Activated CD4-positive, alpha-beta T cell treated with anti-CD3 and anti-CD28 coated beads, Interleukin-2, amount 50 U/mL, for 16 hours (primary cell): ENCODE measurements around the gene ACE.

Experiments used
- DNase-seq: peaks from one replicate; pipeline ENCODE4 v3.0.0-alpha.2; 2020

ACE gene

DNA sequence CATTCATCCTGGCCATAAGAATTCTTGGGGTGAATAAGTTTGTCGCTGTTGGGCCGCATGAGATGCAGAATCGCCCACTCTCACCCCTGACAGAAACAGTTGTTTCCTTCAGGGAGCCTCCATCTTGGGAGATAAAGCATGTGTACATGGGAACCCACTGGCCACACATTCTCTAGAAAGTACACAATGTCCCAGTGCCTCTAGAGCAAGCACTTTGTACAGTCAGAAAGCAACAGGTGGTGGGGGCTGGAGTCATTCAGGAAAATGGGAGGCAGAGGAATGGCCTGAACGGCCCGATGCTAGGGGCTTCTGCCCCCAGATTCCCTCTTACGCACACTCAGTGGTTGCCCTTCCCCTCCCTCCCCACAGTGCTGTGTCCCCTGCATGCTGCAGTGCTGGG, 16.1 kb downstream of the ACE start:
- DNase-seq = no peak

DNA sequence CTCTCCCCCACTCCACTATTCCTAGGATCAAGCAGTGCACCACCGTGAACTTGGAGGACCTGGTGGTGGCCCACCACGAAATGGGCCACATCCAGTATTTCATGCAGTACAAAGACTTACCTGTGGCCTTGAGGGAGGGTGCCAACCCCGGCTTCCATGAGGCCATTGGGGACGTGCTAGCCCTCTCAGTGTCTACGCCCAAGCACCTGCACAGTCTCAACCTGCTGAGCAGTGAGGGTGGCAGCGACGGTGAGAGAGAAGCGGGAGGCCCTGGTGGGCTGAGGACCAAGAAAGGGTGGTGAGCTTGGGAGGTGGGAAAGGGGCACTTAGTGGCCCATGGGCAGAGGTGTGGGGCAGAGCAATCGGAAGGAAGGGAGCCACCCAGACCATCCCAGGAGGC, 16.6 kb downstream of the ACE start:
- DNase-seq = no peak

DNA sequence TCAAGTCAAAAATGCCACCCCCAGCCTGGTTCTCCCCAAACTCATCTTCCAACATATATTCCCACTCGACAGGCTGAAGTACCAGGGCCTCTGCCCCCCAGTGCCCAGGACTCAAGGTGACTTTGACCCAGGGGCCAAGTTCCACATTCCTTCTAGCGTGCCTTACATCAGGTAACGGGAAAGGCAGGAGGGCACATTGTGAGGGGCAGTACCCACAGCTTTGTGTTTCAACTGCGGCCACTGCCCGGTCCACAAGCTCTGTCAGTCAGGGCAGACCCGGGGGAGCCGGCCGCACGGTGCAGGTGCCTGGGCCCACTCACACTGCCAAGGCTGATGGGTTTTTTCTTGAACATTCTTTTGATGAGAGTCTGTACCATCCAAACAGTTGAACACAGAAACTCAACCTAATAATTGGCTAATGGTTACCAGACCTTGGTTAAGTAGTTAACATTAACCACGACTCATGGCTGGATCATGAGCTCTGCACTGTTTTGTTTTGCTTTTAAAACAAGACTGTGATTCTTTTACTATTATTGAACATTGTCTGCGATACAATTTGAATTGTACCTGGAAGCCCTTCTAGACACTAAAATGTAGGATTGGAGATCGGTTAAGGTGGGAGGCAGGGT, 17.6 kb downstream of the ACE start:
- DNase-seq = no peak

DNA sequence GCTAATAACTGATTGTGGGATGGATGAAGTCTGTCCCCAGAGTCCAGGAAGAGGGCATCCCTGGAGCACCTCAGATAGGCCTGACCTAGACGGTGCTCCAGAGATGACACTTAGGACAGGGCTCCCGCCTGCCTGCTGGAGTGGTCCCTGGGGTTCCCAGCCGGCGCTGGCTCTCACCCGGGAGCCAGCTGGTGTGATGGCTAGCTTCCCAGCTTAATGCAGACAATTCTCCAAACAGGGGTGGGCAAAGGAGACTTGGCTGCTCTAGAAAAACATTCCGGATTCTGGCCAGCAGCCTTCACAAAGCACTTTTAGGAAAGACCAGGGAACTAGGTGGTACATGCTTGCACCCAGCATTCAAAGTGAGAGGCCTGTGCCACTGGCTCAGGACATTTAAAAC, 18.6 kb downstream of the ACE start:
- DNase-seq = no peak

DNA sequence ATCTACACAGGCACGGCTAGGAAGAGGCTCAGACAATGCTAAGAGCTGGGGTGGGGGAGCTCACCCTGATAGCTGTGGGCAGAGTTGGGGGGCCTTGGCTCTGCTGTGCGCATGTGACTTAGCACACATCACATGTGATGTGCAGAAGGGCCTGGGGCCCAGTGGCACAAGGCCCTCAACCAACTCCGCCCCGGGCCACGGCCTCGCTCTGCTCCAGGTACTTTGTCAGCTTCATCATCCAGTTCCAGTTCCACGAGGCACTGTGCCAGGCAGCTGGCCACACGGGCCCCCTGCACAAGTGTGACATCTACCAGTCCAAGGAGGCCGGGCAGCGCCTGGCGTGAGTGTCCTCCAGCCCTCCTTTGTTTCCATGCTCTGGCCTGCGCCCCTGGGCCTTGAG, 19.3 kb downstream of the ACE start:
- DNase-seq = no peak

DNA sequence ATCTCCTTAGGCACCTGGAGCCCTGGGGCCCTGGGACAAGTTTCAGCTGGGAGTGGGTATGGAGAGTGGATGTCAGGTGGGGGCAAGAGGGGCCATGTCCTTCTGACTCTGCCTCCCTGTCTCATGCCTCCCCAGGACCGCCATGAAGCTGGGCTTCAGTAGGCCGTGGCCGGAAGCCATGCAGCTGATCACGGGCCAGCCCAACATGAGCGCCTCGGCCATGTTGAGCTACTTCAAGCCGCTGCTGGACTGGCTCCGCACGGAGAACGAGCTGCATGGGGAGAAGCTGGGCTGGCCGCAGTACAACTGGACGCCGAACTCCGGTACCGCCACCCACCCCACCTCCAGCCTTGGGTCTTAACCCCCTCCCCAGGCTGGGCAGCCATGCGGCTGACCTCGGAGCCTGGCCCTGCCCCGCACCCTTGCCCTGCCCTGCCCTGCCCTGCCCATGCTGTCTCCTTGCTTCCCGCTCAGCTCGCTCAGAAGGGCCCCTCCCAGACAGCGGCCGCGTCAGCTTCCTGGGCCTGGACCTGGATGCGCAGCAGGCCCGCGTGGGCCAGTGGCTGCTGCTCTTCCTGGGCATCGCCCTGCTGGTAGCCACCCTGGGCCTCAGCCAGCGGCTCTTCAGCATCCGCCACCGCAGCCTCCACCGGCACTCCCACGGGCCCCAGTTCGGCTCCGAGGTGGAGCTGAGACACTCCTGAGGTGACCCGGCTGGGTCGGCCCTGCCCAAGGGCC, 20.0 kb downstream of the ACE start:
- DNase-seq = no peak

DNA sequence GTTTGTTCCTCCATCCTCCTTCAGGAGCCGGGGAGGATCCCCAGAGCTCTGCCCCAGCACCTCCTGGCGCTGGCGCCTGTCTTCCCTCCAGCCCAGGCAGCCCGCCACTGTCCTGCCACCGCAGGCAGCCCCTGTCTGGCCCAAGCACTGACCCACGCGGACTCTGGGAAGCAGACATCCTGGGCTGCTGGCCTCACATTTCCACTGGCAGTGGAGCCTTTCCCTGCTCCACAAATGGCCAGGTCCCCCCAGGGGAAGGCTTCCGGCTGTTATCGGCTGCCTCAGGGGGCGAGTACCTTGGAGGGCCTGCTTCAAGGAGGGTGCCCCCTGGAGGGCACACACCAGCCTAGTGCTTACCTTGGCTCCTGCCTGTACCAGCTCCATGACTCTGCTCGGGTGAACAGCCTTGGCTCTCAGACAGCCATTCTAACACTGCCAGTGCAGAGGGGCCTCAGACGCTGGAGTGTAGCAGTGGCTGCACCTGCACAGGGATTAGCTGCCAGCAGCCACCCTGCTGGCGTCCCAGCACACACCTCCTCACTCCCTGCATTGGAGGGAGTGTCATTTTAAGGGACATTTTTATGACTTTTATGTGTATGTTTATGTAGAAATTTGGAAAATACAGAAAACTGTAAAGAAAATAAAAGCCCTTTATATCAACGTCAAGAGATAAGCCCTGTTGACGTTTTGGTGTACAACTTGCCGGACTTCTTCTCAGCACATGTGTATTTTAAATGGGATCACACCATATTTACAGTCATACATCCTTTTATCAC, 21.0 kb downstream of the ACE start:
- DNase-seq = no peak

DNA sequence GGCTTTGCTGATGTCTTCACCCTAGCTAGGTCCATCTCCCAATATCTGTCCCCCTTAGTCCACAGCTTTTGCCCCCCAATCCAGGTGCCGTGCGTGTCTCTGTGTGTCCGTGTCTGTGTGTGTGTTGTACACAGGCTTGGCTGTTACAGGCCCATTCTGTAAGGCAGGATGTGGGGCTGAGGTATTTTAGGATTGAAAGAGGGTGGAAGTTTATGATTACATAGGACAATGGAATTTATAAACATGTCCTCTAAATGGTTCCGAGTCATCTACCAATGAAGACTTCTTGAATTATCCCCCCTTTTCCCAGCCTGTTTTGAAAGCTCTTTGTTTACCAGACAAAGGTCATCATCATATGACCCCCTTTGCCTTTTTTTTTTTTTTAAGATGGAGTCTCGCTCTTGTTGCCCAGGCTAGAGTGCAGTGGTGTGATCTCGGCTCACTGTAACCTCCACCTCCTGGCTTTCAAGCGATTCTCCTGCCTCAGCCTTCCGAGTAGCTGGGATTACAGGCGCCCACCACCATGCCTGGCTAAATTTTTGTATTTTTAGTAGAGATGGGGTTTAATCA, 21.9 kb downstream of the ACE start:
- no peak for DNase-seq

DNA sequence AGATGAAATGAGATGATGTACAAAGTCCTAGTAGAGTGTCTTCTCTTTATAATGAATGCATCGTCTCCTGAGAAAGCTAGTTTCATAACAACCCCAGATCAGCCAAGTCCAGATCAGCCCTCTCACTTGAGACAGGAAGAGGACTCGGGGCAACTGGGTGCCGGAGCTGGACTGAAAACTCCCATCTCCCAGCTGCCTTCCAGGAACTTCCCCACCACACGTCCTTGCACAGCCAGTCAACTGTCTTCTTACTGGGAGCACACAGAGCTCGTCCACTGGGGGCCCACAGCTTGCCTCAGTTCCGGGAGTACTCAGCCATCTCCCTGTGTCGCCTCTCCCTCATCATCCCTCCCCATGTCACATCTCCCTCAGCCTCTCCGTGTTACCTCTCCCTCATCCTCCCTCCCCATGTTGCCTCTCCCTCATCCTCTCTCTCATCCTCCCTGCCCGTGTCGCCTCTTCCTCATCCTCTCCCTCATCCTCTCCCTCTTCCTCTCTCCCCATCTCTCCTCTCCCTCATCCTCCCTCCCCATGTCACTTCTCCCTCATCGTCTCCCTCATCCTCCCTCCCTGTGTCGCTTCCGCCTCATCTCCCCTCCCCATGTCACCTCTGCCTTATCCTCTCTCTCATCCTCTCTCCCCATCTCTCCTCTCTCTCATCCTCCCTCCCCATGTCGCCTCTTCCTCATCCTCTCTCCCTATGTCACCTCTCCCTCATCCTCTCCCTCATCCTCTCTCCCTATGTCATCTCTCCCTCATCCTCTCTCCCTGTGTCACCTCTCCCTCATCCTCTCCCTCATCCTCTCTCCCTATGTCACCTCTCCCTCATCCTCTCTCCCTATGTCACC, 23.9 kb downstream of the ACE start:
- DNase-seq = no peak

DNA sequence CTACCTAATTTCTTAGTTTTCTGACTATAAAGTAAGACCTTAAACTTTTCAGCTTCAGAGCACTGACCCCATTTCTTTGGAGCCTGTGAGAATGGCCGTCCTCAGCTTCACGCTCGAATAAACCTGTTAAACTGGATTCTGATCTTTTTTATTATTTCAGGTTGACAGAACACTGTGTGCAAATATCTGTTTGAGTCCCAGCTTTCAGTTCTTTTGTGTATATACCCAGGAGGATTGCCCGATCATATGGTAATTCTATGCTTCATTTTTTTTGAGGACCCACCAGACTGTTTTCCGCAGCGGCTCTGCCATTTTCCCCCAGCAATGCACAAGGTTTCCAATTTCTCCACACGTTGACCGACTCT, 26.5 kb downstream of the ACE start:
- no peak for DNase-seq

DNA sequence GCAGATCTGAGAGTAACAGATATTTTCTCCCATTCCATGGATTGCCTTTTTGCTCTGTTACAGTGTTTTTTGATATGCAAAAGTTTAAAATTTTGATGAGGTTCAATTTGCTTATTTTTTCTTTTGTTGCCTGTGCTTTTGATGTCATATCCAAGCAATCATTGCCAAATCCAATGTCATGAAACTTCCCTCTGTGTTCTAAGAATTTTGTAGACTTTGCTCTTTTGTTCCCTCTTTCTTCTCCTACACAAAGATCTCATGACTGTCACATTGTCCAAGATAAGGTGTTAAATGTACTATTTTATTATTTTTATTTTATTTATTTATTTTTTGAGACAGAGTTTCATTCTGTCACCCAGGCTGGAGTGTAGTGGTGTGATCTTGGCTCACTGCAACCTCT, 27.4 kb downstream of the ACE start:
- DNase-seq = no peak

DNA sequence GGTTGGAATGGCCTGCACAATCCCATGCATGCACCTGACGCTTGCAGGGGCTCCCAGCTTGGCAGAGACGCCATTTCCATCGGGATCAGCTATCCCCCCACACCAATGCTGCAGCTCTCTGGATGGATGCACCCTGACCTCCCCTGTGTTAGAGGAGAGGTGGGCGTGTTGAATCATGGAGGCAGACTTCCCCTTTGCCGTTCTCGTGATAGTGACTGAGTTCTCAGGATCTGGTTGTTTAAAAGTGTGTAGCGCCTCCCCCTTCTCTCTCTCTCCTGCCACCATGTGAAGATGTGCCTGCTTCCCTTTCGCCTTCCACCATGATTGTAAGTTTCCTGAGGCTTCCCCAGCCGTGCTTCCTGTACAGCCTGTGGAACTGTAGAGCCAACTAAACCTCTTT, 28.5 kb downstream of the ACE start:
- DNase-seq = no peak

DNA sequence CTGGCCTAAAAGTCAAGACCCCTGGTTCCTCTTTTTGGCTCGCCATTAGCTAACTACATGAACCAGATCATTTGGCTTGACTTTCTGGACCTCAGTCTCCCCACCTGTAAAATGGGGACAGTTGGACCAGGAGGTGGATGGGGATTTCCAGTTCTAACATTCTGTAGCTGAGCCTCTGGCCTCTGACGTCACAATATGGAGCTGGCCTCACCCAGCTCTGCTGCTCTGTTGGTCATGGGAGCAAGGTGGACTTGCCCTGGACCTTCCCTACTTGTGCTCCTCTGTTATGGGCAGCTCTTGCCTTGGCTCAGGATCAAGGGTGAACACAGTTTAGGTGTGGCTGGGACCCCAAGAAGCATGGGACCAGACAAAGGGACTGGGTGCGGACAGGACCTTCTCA, 29.8 kb downstream of the ACE start:
- no peak for DNase-seq

DNA sequence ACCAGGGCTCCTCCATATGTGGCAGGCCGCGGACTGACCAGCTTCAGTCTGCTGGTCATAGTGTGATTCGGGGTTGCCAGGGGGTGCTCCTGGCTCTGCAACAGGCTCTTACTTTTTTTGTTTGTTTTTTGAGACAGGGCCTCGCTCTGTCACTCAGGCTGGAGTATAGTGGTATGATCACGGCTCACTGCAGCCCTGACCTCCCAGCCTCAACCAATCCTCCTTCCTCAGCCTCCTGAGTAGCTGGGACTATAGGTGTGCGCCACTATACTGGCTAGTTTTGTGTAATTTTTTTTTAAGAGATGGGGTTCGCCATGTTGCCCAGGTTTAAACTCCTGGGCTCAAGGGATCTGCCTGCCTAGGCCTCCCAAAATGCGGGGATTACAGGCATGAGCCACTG, 34.5 kb downstream of the ACE start:
- DNase-seq = no peak

DNA sequence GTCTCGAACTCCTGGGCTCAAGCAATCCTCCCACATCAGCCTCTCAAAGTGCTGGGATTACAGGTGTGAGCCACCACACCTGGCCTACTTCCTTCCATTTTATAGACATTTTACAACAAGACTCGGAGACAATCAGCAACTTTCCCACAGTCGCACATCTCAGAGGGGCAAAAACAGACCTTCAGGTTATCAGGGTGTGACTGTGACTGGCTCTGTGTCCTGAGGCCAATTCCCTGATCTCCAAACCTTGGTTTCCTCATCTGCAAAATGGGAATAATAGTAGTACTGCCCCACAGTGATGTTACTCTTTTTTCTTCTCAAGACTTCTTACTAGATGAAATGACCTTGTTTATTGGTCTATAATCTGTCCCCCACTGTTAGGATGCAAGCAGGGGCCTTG, 35.5 kb downstream of the ACE start:
- no peak for DNase-seq

DNA sequence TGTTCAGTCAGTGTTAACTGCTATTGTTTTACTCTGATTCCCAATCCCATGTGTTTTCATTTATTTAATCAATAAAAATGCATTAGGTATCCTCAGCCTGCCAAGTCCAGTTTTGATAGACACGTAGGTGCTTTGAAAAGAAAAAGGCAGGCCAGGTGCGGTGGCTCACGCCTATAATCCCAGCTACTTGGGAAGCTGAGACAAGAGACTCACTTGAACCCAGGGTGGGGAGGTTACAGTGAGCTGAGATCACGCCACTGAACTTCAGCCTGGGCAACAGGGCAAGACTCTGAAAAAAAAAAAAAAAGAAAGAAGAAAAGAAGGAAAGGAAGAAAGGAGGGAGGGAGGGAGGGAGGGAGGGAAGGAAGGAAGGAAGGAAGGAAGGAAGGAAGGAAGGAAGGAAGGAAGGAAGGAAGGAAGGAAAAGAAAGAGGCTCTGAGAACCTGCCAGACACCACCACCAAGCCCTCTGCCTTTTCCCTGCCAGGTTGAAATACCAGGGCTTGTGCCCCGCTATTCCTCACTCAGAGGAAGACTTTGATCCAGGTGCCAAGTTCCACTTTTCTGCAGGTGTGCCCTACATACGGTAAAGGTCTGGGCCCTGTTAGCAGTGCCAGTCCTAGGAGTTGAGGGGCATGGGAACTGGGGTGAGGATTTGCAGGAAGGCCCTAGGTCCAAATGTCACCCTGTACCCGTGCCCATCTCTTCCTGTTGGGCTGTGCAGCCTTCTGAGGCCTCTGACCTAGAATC, 36.2 kb downstream of the ACE start:
- DNase-seq = no peak

DNA sequence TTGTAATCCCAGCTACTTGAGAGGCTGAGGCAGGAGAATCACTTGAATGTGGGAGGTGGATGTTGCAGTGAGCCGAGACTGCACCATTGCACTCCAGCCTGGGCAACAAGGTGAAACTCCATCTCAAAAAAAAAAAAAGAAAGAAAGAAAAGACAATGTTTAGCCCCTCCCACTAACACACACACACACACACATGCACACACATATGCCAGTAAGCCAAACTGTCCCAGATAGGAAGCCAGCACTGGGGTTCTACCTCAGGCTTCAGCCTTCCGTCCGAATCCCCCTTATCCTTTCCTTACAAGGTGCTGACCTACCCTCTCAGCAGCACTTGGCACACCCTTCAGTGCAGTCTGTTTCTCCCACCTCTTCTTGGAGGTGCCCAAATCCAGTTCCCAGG, 37.6 kb downstream of the ACE start:
- DNase-seq = no peak

DNA sequence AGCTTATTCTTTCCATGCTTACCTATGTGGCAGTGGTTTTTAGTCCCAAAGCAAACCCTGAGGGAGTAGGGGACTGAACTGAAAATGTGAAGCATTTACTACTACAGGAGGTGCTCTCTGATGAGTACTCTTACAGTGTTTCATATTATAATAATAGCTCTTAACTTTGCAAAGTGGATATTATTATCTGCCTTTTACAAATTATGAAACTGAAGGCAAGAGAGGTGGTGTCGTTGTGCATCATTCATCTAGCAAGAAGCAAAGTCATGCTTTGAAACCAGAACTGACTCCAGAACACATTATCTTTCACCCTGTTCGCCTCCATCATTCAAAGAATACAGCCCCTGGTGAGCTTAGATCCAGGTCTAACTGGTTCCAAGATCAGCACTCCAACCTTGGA, 38.1 kb downstream of the ACE start:
- no peak for DNase-seq

DNA sequence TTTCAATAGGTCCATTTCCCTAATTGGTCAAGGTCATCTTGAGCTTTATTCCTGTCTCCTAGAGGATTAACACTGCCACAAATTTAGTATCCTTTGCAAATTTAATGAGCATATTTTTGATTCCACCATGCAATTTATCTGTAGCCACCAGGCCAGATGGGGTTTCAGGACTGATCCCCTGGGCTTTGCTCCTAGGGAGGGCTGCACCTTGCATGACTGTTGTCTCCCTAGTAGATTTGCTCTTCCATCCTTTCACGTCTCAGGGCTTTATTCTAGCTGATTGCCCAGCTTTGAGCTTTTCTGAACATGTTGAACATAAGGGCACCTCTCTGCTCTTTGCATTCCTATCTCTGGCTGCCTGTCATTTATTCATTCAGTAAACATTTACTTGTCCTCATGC, 38.6 kb downstream of the ACE start:
- no peak for DNase-seq

DNA sequence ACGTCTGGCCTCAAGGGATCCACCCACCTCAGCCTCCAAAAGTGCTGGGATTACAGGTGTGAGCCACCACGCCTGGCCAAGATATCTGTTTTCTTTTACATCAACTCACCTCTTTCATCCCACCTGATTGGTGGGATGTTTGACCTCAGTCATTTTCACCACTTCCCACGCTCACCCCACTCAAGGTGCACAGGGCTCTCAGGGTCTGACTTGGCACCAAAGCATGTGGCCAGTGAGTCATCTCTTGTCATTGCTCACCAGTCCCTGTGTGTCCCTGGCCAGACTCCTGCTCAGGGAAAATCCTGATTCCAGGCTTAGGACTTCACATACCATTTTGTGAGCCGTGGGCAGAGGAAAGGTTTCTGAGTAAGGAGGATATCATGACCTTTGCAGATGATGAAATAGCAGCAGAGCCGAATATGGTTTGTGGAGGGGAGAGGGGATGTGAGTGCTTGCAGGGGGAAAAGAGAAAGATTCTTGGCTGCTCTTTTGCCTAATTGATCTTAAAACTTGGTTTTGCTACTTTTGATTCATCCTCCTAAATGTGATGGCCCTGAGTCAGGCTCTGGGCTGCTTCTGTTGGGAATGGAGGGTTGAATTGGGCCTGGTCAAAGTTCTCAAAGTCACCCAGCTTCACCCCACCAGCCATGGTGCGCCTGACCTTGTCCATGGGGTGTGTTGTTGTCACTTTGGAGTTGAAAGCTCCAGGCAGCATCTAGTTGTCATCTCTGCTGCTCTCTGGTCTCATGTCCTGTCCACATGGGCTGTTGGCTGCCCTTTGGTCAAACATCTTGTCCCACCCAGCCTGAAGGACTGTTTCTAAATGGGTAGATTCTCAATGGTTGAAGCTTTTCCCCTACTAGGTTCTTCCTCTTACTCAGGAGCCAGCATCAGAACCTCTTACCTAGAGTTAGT, 40.3 kb downstream of the ACE start:
- peak; percentile 27 for DNase-seq
